Endometrial microvascular endothelial cells (primary cell): ENCODE measurements around the gene CTH. TPM values are rescaled to one million over a fixed set of nuclear protein-coding genes. Genes with fewer than 3 reads are reported as not detected.
"Not testable (repeated sequence)": the region's sequence is repeated elsewhere in the genome, so short reads cannot be mapped to it uniquely, and the experiment has no call there.

Source experiments
- in situ Hi-C: cut with HindIII; loops from 2 replicates; pipeline ENCODE4 v1.10.0; 2017; ENCODE audit warnings: low sequenced_read_pairs, low pct_unique_long_range_greater_than_20kb; ENCODE audit errors: inconsistent ontology term
- total RNA-seq: library from RNA; depleted of rRNA; stranded (reverse); fragments of >200 nt; gene quantifications from one replicate; pipeline ENCODE4 v1.2.3, GENCODE V29; 2015; ENCODE audit errors: inconsistent ontology term

The CTH gene
- total RNA-seq, 1 donor from 2014 or later = 0.19 TPM

- in situ Hi-C loops = no loop called here
Measured at GRCh38 chr1:70401974-70402373, 9.1 kb upstream of the CTH start.

- in situ Hi-C loops = no loop called here
Measured at GRCh38 chr1:70403759-70404158, 7.3 kb upstream of the CTH start.

GRCh38 chr1:70405780-70406416, 5.2 kb upstream of the CTH start:
- in situ Hi-C loops = no loop called here

GRCh38 chr1:70409136-70409535, 1.9 kb upstream of the CTH start:
- in situ Hi-C loops = no loop called here

- in situ Hi-C loops = no loop called here
Measured at GRCh38 chr1:70411360-70411844, 334 bp downstream of the CTH start.

- in situ Hi-C loops = no loop called here
Measured at GRCh38 chr1:70415882-70416281, 4.8 kb downstream of the CTH start.

GRCh38 chr1:70418973-70419734, 8.1 kb downstream of the CTH start:
- in situ Hi-C loops = not testable (repeated sequence)

GRCh38 chr1:70420320-70420719, 9.3 kb downstream of the CTH start:
- in situ Hi-C loops = no loop called here

- in situ Hi-C loops = no loop called here
Measured at GRCh38 chr1:70426154-70427131, 15.4 kb downstream of the CTH start.

GRCh38 chr1:70427976-70428375, 16.9 kb downstream of the CTH start:
- in situ Hi-C loops = no loop called here

GRCh38 chr1:70429219-70429618, 18.2 kb downstream of the CTH start:
- in situ Hi-C loops = no loop called here

GRCh38 chr1:70429757-70430156, 18.7 kb downstream of the CTH start:
- in situ Hi-C loops = no loop called here

GRCh38 chr1:70431317-70431716, 20.2 kb downstream of the CTH start:
- in situ Hi-C loops = no loop called here

- in situ Hi-C loops = no loop called here
Measured at GRCh38 chr1:70431874-70432273, 20.8 kb downstream of the CTH start.

- in situ Hi-C loops = no loop called here
Measured at GRCh38 chr1:70434253-70434859, 23.3 kb downstream of the CTH start.

GRCh38 chr1:70436622-70437251, 25.7 kb downstream of the CTH start:
- in situ Hi-C loops = no loop called here

- in situ Hi-C loops = no loop called here
Measured at GRCh38 chr1:70438529-70438928, 27.5 kb downstream of the CTH start.

GRCh38 chr1:70440642-70441391, 29.7 kb downstream of the CTH start:
- in situ Hi-C loops = no loop called here
